GM19467 (cell line): ENCODE results near the gene TMEM269.
A peak's percentile ranks its signal among the peaks of the same experiment; 100 is the strongest.
"Not testable (repeated sequence)": the region's sequence is repeated elsewhere in the genome, so short reads cannot be mapped to it uniquely, and the experiment has no call there.

Source experiments
- ATAC-seq: cut with Tn5 transposase; IDR thresholded peaks from one replicate; pipeline ENCODE4 v1.9.1; 2021; ENCODE audit warnings: mild to moderate bottlenecking, moderate library complexity; ENCODE audit not compliant: unreplicated experiment

TMEM269 gene

GRCh38 chr1:42773420-42773819, 11.4 kb upstream of the TMEM269 start:
- ATAC-seq: no peak

- no peak for ATAC-seq
These were observed 9.8 kb upstream of the TMEM269 start for GRCh38 chr1:42774928-42775526.

- ATAC-seq: no peak
These were observed 8.3 kb upstream of the TMEM269 start for GRCh38 chr1:42776502-42776901.

- ATAC-seq: no peak
These were observed 6.9 kb upstream of the TMEM269 start for GRCh38 chr1:42777852-42778251.

GRCh38 chr1:42779725-42780124, 5.1 kb upstream of the TMEM269 start:
- ATAC-seq: no peak

GRCh38 chr1:42780176-42780575, 4.6 kb upstream of the TMEM269 start:
- no peak for ATAC-seq

GRCh38 chr1:42783092-42783491, 1.7 kb upstream of the TMEM269 start:
- ATAC-seq: no peak

GRCh38 chr1:42784547-42784945, 245 bp upstream of the TMEM269 start:
- ATAC-seq: no peak

- ATAC-seq: no peak
These were observed 1.3 kb downstream of the TMEM269 start for GRCh38 chr1:42786097-42786496.

GRCh38 chr1:42788021-42788420, 3.2 kb downstream of the TMEM269 start:
- no peak for ATAC-seq

GRCh38 chr1:42793824-42794223, 9.0 kb downstream of the TMEM269 start:
- ATAC-seq: no peak

GRCh38 chr1:42797414-42797813, 12.6 kb downstream of the TMEM269 start:
- ATAC-seq: no peak

GRCh38 chr1:42797979-42798378, 13.2 kb downstream of the TMEM269 start:
- no peak for ATAC-seq

- ATAC-seq: no peak
These were observed 17.2 kb downstream of the TMEM269 start for GRCh38 chr1:42801832-42802473.

GRCh38 chr1:42806171-42806570, 21.4 kb downstream of the TMEM269 start:
- no peak for ATAC-seq

- no peak for ATAC-seq
These were observed 21.8 kb downstream of the TMEM269 start for GRCh38 chr1:42806593-42806992.

- ATAC-seq: no peak
These were observed 22.4 kb downstream of the TMEM269 start for GRCh38 chr1:42807056-42807668.

GRCh38 chr1:42814815-42815214, 30.0 kb downstream of the TMEM269 start:
- not testable (repeated sequence) for ATAC-seq

- no peak for ATAC-seq
These were observed 31.3 kb downstream of the TMEM269 start for GRCh38 chr1:42815941-42816584.

- ATAC-seq: peak; percentile 75
These were observed 32.0 kb downstream of the TMEM269 start, which contains the start of the genes ERMAP and SVBP for GRCh38 chr1:42816585-42817439. Gene ERMAP (plus strand): TSS chr1:42817122. CDS start chr1:42830449, 13,327 bp downstream. Gene SVBP (minus strand): TSS chr1:42817397. CDS start chr1:42816544, 853 bp downstream.

GRCh38 chr1:42817440-42817767, 32.6 kb downstream of the TMEM269 start:
- ATAC-seq: no peak
